K562 (cell line): ENCODE measurements around the gene MSH2. TPM values are rescaled to one million over a fixed set of nuclear protein-coding genes. Genes with fewer than 3 reads are reported as not detected.

Experiments used
- ATAC-seq: fragments of 200-7000 bp; cut with Tn5 transposase; 3 replicates; pipeline ENCODE4 v1.9.1; 2020; ENCODE audit warnings: moderate library complexity
- BruUV-seq: library from RNA; stranded (reverse); fragments of 400-500 nt; replicated peaks from 2 replicates; lab custom pipeline; 2021; lab: Mats Ljungman, UMichigan
- CTCF ChIA-PET: fragments of 300-600 bp; formaldehyde crosslinking; extraction: SDS; loops from one replicate; lab custom pipeline; 2021; ENCODE audit warnings: low intra/inter-chr PET ratio; lab: Yijun Ruan, JAX
- POLR2A ChIA-PET: fragments of 300-600, 350-650 bp; sonication (Branson Sonifier 250); formaldehyde crosslinking; extraction: SDS; loops from one replicate; lab custom pipeline; 2021; ENCODE audit warnings: antibody characterized with exemption, inconsistent platforms; lab: Yijun Ruan, JAX
- DNase-seq, 4 experiments: peaks; one replicate each; pipeline versions ENCODE4 v3.0.0 to v3.0.0-alpha.2; 2011 to 2018; ENCODE audit warnings: low spot score in 3 of 4, mixed read lengths in 3 of 4; ENCODE audit errors: extremely low read depth in 1 of 4
- FAIRE-seq: peaks from 2 replicates; lab custom pipeline; 2011; peaks lifted over from hg19 to GRCh38; lab: Jason Lieb, UNC
- H2AFZ ChIP-seq: 2 replicates; pipeline ENCODE4 v1.6.0; 2011; ENCODE audit warnings: low read depth, low read length, control low read depth, inconsistent platforms
- H3K27ac ChIP-seq: fragments of 200-600 bp; 3 replicates; pipeline ENCODE4 v1.8.0; 2011; ENCODE audit warnings: low read depth, mild to moderate bottlenecking, control low read depth, inconsistent platforms, low read length, moderate library complexity, mixed read lengths; ENCODE audit errors: extremely low read depth
- H3K27me3 ChIP-seq, 2 experiments: fragments of 300-600 bp in 1 of 2; 2 replicates in 1 of 2; 3 replicates in 1 of 2; pipeline versions ENCODE4 v1.6.0 to v1.8.0; 2011; ENCODE audit warnings: inconsistent platforms in 2 of 2, low read length in 2 of 2, mild to moderate bottlenecking in 1 of 2, mixed read lengths in 1 of 2, moderate library complexity in 1 of 2; ENCODE audit not compliant: control insufficient read depth in 2 of 2, insufficient read depth in 2 of 2
- H3K36me3 ChIP-seq: fragments of 300-600 bp; 3 replicates; pipeline ENCODE4 v1.8.0; 2011; ENCODE audit warnings: mild to moderate bottlenecking, low read length, inconsistent platforms; ENCODE audit not compliant: control insufficient read depth, insufficient read depth
- H3K4me1 ChIP-seq, 2 experiments: fragments of 200-600 bp in 1 of 2; replicated peaks in 1 of 2; 2 replicates in 1 of 2; 3 replicates in 1 of 2; pipeline versions ENCODE4 v1.5.1 to v1.8.0; 2011; ENCODE audit warnings: inconsistent platforms in 2 of 2, low read length in 2 of 2, mild to moderate bottlenecking in 1 of 2, mixed read lengths in 1 of 2, moderate library complexity in 1 of 2; ENCODE audit not compliant: control insufficient read depth in 2 of 2, insufficient read depth in 2 of 2
- H3K4me2 ChIP-seq: 2 replicates; pipeline ENCODE4 v1.6.1; 2011; ENCODE audit warnings: low read length, control low read depth, inconsistent platforms, mixed read lengths; ENCODE audit not compliant: insufficient read depth
- H3K4me3 ChIP-seq: fragments of 200-600 bp; sonication (generic), shearing (Covaris generic); 2 replicates; pipeline ENCODE4 v1.5.1; 2016; ENCODE audit warnings: control low read depth, inconsistent platforms
- H3K79me2 ChIP-seq: fragments of 200-600 bp; 3 replicates; pipeline ENCODE4 v1.8.0; 2011; ENCODE audit warnings: low read length, inconsistent platforms; ENCODE audit not compliant: control insufficient read depth, insufficient read depth
- H3K9ac ChIP-seq, 2 experiments: 2 replicates each; pipeline versions ENCODE4 v1.6.0 to v1.6.1; 2011; ENCODE audit warnings: low read depth in 2 of 2, low read length in 2 of 2, control low read depth in 1 of 2, inconsistent platforms in 1 of 2, mild to moderate bottlenecking in 1 of 2, mixed read lengths in 1 of 2; ENCODE audit not compliant: insufficient read depth in 1 of 2
- H3K9me1 ChIP-seq: one replicate; pipeline ENCODE4 v1.6.0; 2011; ENCODE audit warnings: inconsistent platforms, mild to moderate bottlenecking, low read length, moderate library complexity; ENCODE audit not compliant: control insufficient read depth, insufficient read depth
- H3K9me3 ChIP-seq: replicated peaks from 2 replicates; pipeline ENCODE4 v1.5.1; 2011; ENCODE audit warnings: low read depth, low read length, inconsistent platforms; ENCODE audit not compliant: control insufficient read depth, insufficient read depth
- H4K20me1 ChIP-seq: replicated peaks from 2 replicates; pipeline ENCODE4 v1.6.1; 2011; ENCODE audit warnings: low read length, inconsistent platforms, mixed read lengths; ENCODE audit not compliant: control insufficient read depth, insufficient read depth
- E2F1 ChIP-seq: sonication (generic); formaldehyde crosslinking; IDR thresholded peaks from 2 replicates; pipeline ENCODE4 v1.8.1; 2023; ENCODE audit warnings: mild to moderate bottlenecking, missing genetic modification reagents, moderate library complexity
- E2F6 ChIP-seq, 2 experiments: IDR thresholded peaks; 2 replicates each; pipeline ENCODE4 v1.6.1; 2011; ENCODE audit warnings: borderline replicate concordance in 1 of 2, control low read depth in 1 of 2, low read depth in 1 of 2, low read length in 1 of 2, mild to moderate bottlenecking in 1 of 2, mixed read lengths in 1 of 2, moderate library complexity in 1 of 2; ENCODE audit not compliant: insufficient read depth in 1 of 2, insufficient read length in 1 of 2, poor library complexity in 1 of 2, severe bottlenecking in 1 of 2; ENCODE audit errors: extremely low read depth in 1 of 2
- HNRNPH1 ChIP-seq: fragments of 200-400 bp; formaldehyde crosslinking; optimal IDR thresholded peaks from 2 replicates; pipeline ENCODE3; 2017; ENCODE audit warnings: low read depth, mild to moderate bottlenecking, low read length, moderate library complexity
- PCBP1 ChIP-seq: fragments of 200-400 bp; formaldehyde crosslinking; IDR thresholded peaks from 2 replicates; pipeline ENCODE4 v1.6.1; 2018; ENCODE audit warnings: mild to moderate bottlenecking, low read depth, low read length; ENCODE audit not compliant: poor library complexity, severe bottlenecking
- ZNF263 ChIP-seq: sonication (generic); formaldehyde crosslinking; IDR thresholded peaks from 2 replicates; pipeline ENCODE4 v1.8.0; 2022; ENCODE audit warnings: mild to moderate bottlenecking, missing genetic modification reagents, borderline replicate concordance
- ZNF324 ChIP-seq: fragments of 250-450 bp; sonication (Bioruptor Pico); IDR thresholded peaks from 2 replicates; pipeline ENCODE4 v1.4.0; 2020; ENCODE audit warnings: mild to moderate bottlenecking
- ZNF584 ChIP-seq: fragments of 200-800 bp; sonication (Bioruptor generic); IDR thresholded peaks from 2 replicates; pipeline ENCODE4 v1.6.1; 2016; ENCODE audit warnings: low read depth, mild to moderate bottlenecking, missing genetic modification characterization, missing compliant biosample characterization
- WGBS: fragments of 100-300 bp; shearing (Covaris generic); methylation state at CpG from one replicate; pipeline ENCODE4 v1.1.6; 2016; ENCODE audit warnings: low coverage, mixed read lengths; ENCODE audit not compliant: insufficient coverage; ENCODE audit errors: missing lambda C conversion rate; 5-methylcytosine and 5-hydroxymethylcytosine counted together
- in situ Hi-C: fragments of 300-500 bp; cut with MboI; formaldehyde crosslinking; loops from 4 replicates; pipeline ENCODE4 v1.15.0; 2018; ENCODE audit warnings: inconsistent platforms, mixed read lengths
- intact Hi-C: fragments of 100-400 bp; cut with micrococcal nuclease; formaldehyde crosslinking; loops from 2 replicates; pipeline ENCODE4 v1.14.2; 2022
- polyA plus RNA-seq, 8 experiments: library from polyadenylated mRNA; depleted of rRNA in 4 of 8; stranded (reverse) in 5 of 8; unstranded in 3 of 8; fragments of >200 nt; fragmentation: Nextera tagmentation in 2 of 8; fragmentation: Illumina TruSeq in 1 of 8; extraction: Ambion mirVana in 2 of 8; extraction: Trizol in 1 of 8; gene quantifications; 2 replicates each; pipeline versions ENCODE4 v1.2.1 to v1.2.3, GENCODE V29; 2011 to 2014; ENCODE audit warnings: inconsistent platforms in 1 of 8, missing spikeins in 1 of 8
- total RNA-seq, 7 experiments: library from RNA; depleted of rRNA in 6 of 7; stranded (reverse); fragments of >200 nt in 6 of 7; fragmentation: Illumina TruSeq in 2 of 7; extraction: Trizol in 2 of 7; gene quantifications; 2 replicates each; pipeline versions ENCODE4 v1.2.1 to v1.2.3, GENCODE V29; 2011 to 2021; ENCODE audit warnings: low replicate concordance in 1 of 7
- TF ChIP-seq, protein P1 (sequence below): fragments of 250-450 bp; sonication (Bioruptor Pico); IDR thresholded peaks from 2 replicates; pipeline ENCODE4 v1.4.0; 2020
- TF ChIP-seq, protein P2 (sequence below): sonication (generic); formaldehyde crosslinking; IDR thresholded peaks from 2 replicates; pipeline ENCODE4 v1.8.0; 2022; ENCODE audit warnings: mild to moderate bottlenecking, low read depth, missing genetic modification reagents
- TF ChIP-seq, protein P3 (sequence below): IDR thresholded peaks from 3 replicates; pipeline ENCODE4 v1.6.1; 2011; ENCODE audit warnings: borderline replicate concordance, mild to moderate bottlenecking, moderate library complexity; ENCODE audit not compliant: insufficient read length; ENCODE audit errors: extremely low read depth

The MSH2 gene
- total and polyA plus RNA-seq, 9 of the 15 experiments (the other 6 are each of a cell fraction or from before 2014, with no cell fraction given), result 51.8 to 139 (median 113) TPM

DNA sequence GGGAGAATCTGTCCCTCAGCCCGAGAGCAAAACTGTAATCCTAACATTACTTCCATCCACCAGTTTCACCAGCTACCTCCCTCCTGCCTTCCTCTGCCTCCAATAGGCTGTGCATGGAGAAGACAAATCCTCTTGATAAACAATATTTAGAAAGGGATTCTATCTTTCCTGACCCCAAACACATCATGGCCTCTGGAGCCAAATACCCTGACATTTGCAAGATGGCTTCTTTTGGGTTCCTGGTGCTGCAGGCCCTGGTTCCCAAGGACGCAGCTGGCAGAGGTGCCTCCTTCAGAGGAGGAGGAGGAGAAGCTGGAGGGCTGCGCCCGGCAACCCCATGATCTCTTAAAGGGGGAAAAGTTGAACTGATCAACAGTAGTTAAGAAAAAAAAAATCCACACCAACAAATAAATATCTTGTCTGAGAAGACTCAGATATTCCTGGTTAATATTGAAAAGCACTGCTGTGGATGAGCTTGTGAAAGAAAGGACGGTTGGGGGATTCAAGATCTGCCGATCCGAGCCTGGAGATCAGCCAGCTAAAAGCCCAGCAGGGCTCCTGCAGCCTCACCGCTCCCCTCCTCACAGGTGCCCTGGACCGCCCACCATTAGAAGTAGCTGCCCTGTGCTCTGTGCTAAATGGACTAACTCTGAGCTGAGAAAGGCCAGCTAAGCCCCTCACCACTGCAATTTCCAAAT lies 116.8 kb downstream of the MSH2 start:
- 29% methylated on average over 9 of the region's 9 CpGs for WGBS
- in situ Hi-C loops, result no loop called here
- no peaks in the 10 kb centered on the region for H4K20me1 ChIP-seq
- no peaks in the 10 kb centered on the region for H3K9me1 ChIP-seq
- H3K27ac ChIP-seq, result no peak overlapping the region
- H3K9ac ChIP-seq, result no peak overlapping the region; a peak in 1 of 4 replicates
- no peak overlapping the region for H2AFZ ChIP-seq
- H3K4me2 ChIP-seq, result 0 out of 2 replicates have a peak overlapping the region, but pooled peaks have one; percentile 40
- H3K4me3 ChIP-seq, result no peak overlapping the region
- H3K79me2 ChIP-seq, result no peaks in the 10 kb centered on the region
- no TSS peak for BruUV-seq
- ChIA-PET POLR2A (interaction anchor here (0.6 kb wide), 1 partner anchor 68 kb away, joined by 3 read pairs; no protein-coding TSS in a partner anchor), CTCF (no interaction called here)
- H3K36me3 ChIP-seq, result no peaks in the 10 kb centered on the region
- H3K9me3 ChIP-seq, result no peaks in the 10 kb centered on the region
- ATAC-seq (no peak), FAIRE-seq (no peak), DNase-seq (no peak)
- peaks cover 2 to 33% of the 10 kb centered on the region in 2 experiments; a peak in 4 of 5 replicates for H3K27me3 ChIP-seq
- H3K4me1 ChIP-seq, result peaks cover 6 to 12% of the 10 kb centered on the region in 2 experiments
- intact Hi-C loops, result no loop called here
- TF ChIP-seq, protein P1, sequence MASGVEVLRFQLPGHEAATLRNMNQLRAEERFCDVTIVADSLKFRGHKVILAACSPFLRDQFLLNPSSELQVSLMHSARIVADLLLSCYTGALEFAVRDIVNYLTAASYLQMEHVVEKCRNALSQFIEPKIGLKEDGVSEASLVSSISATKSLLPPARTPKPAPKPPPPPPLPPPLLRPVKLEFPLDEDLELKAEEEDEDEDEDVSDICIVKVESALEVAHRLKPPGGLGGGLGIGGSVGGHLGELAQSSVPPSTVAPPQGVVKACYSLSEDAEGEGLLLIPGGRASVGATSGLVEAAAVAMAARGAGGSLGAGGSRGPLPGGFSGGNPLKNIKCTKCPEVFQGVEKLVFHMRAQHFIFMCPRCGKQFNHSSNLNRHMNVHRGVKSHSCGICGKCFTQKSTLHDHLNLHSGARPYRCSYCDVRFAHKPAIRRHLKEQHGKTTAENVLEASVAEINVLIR (CRISPR knock-in tag), result no peak
- TF ChIP-seq, protein P2, sequence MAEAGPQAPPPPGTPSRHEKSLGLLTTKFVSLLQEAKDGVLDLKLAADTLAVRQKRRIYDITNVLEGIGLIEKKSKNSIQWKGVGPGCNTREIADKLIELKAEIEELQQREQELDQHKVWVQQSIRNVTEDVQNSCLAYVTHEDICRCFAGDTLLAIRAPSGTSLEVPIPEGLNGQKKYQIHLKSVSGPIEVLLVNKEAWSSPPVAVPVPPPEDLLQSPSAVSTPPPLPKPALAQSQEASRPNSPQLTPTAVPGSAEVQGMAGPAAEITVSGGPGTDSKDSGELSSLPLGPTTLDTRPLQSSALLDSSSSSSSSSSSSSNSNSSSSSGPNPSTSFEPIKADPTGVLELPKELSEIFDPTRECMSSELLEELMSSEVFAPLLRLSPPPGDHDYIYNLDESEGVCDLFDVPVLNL (CRISPR knock-in tag), result no peak
- TF ChIP-seq, protein P3, sequence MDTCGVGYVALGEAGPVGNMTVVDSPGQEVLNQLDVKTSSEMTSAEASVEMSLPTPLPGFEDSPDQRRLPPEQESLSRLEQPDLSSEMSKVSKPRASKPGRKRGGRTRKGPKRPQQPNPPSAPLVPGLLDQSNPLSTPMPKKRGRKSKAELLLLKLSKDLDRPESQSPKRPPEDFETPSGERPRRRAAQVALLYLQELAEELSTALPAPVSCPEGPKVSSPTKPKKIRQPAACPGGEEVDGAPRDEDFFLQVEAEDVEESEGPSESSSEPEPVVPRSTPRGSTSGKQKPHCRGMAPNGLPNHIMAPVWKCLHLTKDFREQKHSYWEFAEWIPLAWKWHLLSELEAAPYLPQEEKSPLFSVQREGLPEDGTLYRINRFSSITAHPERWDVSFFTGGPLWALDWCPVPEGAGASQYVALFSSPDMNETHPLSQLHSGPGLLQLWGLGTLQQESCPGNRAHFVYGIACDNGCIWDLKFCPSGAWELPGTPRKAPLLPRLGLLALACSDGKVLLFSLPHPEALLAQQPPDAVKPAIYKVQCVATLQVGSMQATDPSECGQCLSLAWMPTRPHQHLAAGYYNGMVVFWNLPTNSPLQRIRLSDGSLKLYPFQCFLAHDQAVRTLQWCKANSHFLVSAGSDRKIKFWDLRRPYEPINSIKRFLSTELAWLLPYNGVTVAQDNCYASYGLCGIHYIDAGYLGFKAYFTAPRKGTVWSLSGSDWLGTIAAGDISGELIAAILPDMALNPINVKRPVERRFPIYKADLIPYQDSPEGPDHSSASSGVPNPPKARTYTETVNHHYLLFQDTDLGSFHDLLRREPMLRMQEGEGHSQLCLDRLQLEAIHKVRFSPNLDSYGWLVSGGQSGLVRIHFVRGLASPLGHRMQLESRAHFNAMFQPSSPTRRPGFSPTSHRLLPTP, result no peak
- TF ChIP-seq E2F6 (IDR thresholded peaks at IDR 0.05; ENCODE audit: borderline replicate concordance in 1 of 2, extremely low read depth in 1 of 2, insufficient read depth in 1 of 2, insufficient read length in 1 of 2, low read depth in 1 of 2, low read length in 1 of 2, poor library complexity in 1 of 2, severe bottlenecking in 1 of 2), result no peak
- 0 out of 2 replicates have a peak, but pooled peaks have one; percentile 72 for TF ChIP-seq ZNF584 (CRISPR knock-in tag)
- no peak for TF ChIP-seq ZNF263
- no peak for TF ChIP-seq E2F1
- no peak for TF ChIP-seq HNRNPH1
- no peak for TF ChIP-seq ZNF324 (CRISPR knock-in tag)
- TF ChIP-seq PCBP1, result no peak
